Skeletal muscle satellite cell (primary cell): ENCODE results near the gene GOSR1.
"Not testable (repeated sequence)": the region's sequence is repeated elsewhere in the genome, so short reads cannot be mapped to it uniquely, and the experiment has no call there.

Experiments used
- H3K27me3 ChIP-seq: 2 replicates; pipeline ENCODE4 v1.7.0; 2013; ENCODE audit warnings: low read length; ENCODE audit not compliant: control insufficient read depth, insufficient read depth
- H3K36me3 ChIP-seq: 2 replicates; pipeline ENCODE4 v1.7.0; 2013; ENCODE audit warnings: mild to moderate bottlenecking, control low read depth, low read length; ENCODE audit not compliant: insufficient read depth
- H3K4me1 ChIP-seq: 2 replicates; pipeline ENCODE4 v1.7.0; 2013; ENCODE audit warnings: low read length; ENCODE audit not compliant: control insufficient read depth, insufficient read depth
- H3K4me2 ChIP-seq: 2 replicates; pipeline ENCODE4 v1.7.0; 2013; ENCODE audit warnings: mild to moderate bottlenecking, low read length
- H3K4me3 ChIP-seq: 2 replicates; pipeline ENCODE4 v1.7.0; 2013; ENCODE audit warnings: low read length
- H3K9ac ChIP-seq: 2 replicates; pipeline ENCODE4 v1.7.0; 2013; ENCODE audit warnings: mild to moderate bottlenecking, low read depth, low read length, moderate library complexity
- H3K9me3 ChIP-seq: replicated peaks from 2 replicates; pipeline ENCODE4 v1.7.0; 2013; ENCODE audit warnings: mild to moderate bottlenecking, control low read depth, low read length

The GOSR1 gene

GRCh38 chr17:30528701-30529100 is 51.5 kb downstream of the GOSR1 start:
- H3K4me1 ChIP-seq, H3K4me3 ChIP-seq, H3K36me3 ChIP-seq, H3K4me2 ChIP-seq, H3K27me3 ChIP-seq, H3K9me3 ChIP-seq, H3K9ac ChIP-seq: not testable (repeated sequence)

DNA sequence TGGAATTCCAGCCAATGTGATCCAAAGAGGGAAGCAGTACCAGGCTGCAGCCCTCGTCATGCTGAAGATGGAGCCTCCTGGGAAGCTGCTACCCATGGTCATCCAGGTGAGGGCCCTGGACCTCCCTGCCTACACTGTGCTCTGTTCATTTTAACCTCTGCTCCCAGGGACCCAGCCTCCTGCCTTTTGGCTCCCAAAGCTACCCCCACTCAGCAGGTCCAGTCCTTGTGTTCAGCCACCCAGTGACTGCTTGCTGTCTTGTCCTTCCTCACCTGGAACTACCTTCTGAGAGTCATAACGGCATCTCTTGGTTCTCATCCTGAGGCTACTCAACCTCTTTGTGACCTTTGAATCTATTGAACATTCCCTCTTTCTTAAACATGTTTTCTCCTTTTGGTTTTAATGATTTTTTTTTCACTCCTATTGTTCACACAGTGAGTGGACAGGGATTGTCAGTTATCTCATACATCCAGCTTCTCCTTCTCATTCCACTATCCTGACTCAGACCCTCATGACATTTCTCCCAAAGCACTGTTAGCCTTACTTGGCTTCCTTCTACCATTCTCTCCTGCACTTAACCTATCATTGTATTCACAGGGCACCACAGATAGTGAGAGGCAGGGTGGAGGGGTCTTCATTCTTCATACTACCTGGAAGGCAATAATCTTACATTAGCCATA is 53.3 kb downstream of the GOSR1 start:
- Histone ChIP-seq H3K9ac (no peak overlapping the region), H3K9me3 (no peaks in the 10 kb centered on the region), H3K4me1 (no peaks in the 10 kb centered on the region), H3K4me2 (no peak overlapping the region), H3K4me3 (no peak overlapping the region), H3K27me3 (no peaks in the 10 kb centered on the region), H3K36me3 (no peaks in the 10 kb centered on the region)

GRCh38 chr17:30532871-30533270 is 55.7 kb downstream of the GOSR1 start:
- Histone ChIP-seq H3K4me1 (no peaks in the 10 kb centered on the region), H3K9ac (no peak overlapping the region), H3K4me2 (no peak overlapping the region), H3K27me3 (no peaks in the 10 kb centered on the region), H3K4me3 (no peak overlapping the region), H3K36me3 (no peaks in the 10 kb centered on the region), H3K9me3 (no peaks in the 10 kb centered on the region)

DNA sequence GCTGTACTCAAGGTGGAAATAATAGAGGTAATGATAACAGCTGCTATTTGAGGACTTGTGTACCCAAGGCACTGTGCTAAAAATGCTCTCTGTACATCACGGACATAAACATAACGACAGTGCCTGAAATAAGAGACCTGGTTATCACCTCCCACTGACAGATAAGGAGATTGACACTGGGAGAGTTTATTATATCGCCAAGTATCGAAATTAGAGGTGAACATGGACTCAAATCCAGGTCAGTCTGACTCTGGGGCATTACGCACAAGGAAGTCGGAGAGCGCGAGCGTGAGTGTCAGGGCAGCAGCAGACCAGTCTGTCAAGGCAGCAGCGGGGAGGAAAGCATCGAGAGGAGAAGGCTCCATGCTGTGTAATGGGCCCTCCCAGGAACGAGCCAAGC is 57.1 kb downstream of the GOSR1 start:
- no peaks in the 10 kb centered on the region for H3K36me3 ChIP-seq
- no peak overlapping the region for H3K9ac ChIP-seq
- no peaks in the 10 kb centered on the region for H3K9me3 ChIP-seq
- H3K4me3 ChIP-seq = no peak overlapping the region
- H3K27me3 ChIP-seq = no peaks in the 10 kb centered on the region
- H3K4me2 ChIP-seq = no peak overlapping the region
- no peaks in the 10 kb centered on the region for H3K4me1 ChIP-seq

- no peaks in the 10 kb centered on the region for H3K27me3 ChIP-seq
- H3K4me2 ChIP-seq = no peak overlapping the region
- no peaks in the 10 kb centered on the region for H3K36me3 ChIP-seq
- H3K9me3 ChIP-seq = no peaks in the 10 kb centered on the region
- no peak overlapping the region for H3K4me3 ChIP-seq
- no peaks in the 10 kb centered on the region for H3K4me1 ChIP-seq
- no peak overlapping the region for H3K9ac ChIP-seq
Observed at GRCh38 chr17:30534938-30535921, 58.0 kb downstream of the GOSR1 start.

DNA sequence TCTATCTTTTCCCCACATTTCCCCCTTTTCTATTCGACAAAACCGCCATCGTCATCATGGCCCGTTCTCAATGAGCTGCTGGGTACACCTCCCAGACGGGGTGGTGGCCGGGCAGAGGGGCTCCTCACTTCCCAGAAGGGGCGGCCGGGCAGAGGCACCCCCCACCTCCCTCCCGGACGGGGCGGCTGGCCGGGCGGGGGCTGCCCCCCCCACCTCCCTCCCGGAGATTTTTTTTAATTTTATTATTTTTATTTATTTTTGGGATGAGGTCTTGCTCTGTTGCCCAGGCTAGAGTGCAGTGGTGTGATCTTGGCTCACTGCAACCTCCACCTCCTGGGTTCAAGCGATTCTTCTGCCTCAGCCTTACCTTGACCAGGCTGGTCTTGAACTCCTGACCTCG is 59.6 kb downstream of the GOSR1 start:
- not testable (repeated sequence) for H3K4me2 ChIP-seq

DNA sequence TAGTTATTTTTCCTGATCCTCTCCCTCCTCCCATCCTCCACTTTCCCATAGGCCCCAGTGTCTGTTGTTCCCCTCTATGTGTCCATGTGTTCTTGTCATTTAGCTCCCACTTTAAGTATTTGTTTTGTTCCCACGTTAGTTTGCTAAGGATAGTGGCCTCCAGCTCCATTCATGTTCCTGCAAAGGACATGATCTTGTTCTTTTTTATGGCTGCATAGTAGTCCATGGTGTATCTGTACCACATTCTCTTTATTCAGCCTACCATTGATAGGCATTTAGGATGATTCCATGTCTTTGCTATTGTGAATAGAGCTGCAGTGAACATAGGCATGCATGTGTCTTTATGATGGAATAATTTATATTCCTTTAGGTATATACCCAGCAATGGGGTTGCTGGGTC is 60.5 kb downstream of the GOSR1 start:
- not testable (repeated sequence) for H3K4me1 ChIP-seq, H3K4me2 ChIP-seq, H3K27me3 ChIP-seq, H3K36me3 ChIP-seq, H3K9me3 ChIP-seq, H3K9ac ChIP-seq, H3K4me3 ChIP-seq

More for the DNA sequence above, 59.6 kb downstream of the GOSR1 start:
- not testable (repeated sequence) for H3K36me3 ChIP-seq, H3K9ac ChIP-seq, H3K9me3 ChIP-seq, H3K27me3 ChIP-seq, H3K4me1 ChIP-seq, H3K4me3 ChIP-seq

- no peak overlapping the region for H3K4me2 ChIP-seq
- H3K4me3 ChIP-seq = no peak overlapping the region
- no peaks in the 10 kb centered on the region for H3K27me3 ChIP-seq
- H3K9ac ChIP-seq = no peak overlapping the region
- H3K9me3 ChIP-seq = no peaks in the 10 kb centered on the region
- no peaks in the 10 kb centered on the region for H3K36me3 ChIP-seq
- H3K4me1 ChIP-seq = no peaks in the 10 kb centered on the region
Observed at GRCh38 chr17:30541802-30542201, 64.6 kb downstream of the GOSR1 start.

GRCh38 chr17:30543456-30543855 is 66.2 kb downstream of the GOSR1 start:
- H3K4me3 ChIP-seq = no peak overlapping the region
- no peaks in the 10 kb centered on the region for H3K9me3 ChIP-seq
- no peak overlapping the region for H3K4me2 ChIP-seq
- H3K27me3 ChIP-seq = no peaks in the 10 kb centered on the region
- no peaks in the 10 kb centered on the region for H3K4me1 ChIP-seq
- H3K9ac ChIP-seq = no peak overlapping the region
- no peaks in the 10 kb centered on the region for H3K36me3 ChIP-seq

DNA sequence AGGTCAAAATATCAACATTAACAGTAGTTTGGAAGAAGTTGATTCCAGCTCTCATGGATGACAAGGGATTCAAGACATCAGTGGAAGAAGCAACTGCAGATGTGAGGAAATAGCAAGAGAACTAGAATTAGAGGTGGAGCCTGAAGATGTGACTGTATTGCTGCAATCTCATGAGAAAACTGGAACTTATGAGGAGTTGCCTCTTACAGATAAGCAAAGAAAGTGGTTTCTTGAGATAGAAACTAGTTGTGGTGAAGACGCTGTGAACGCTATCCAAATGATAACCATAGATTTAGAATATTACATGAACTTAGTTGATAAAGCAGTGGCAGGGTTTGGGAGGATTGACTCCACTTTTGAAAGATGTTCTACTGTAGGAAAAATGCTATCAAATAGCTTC is 67.8 kb downstream of the GOSR1 start:
- Histone ChIP-seq H3K4me1 (no peaks in the 10 kb centered on the region), H3K27me3 (no peaks in the 10 kb centered on the region)

DNA sequence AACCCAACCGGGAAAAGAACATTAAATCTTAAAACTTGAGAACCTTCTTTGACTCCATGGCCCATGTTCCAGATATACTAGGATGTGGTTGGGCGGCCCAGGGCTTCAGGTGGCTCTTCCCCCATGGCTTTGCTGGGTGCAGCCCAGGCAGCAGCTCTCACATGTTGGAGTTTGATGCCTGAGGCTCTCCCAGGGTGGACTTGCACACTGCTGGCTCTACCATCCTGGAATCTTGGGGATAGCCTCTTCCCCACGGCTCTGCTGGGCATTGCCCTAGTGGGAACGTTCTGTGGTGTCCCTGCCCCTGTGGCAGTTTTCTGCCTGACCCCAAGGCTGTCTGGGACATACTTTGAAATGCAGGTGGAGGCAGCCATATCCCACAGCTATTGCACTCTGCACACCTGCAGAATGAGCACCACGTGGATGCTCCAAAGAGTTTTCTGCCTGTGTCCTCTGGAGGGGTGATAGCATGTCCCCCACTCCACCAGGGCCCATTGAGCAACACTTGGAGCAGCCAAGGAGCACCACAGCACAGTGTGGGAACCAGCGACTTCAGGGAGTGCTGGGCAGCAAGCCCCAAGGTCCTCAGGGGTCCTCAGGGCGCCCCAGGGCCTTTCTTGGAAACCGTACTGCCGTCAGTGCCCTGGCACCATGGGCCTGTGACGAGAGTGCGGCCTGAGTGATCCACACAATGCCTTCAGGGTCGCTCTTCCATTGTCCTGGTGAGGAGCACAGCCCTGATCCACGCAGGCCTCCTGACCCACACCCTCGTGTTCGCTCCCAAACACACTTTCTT is 70.8 kb downstream of the GOSR1 start:
- Histone ChIP-seq H3K9ac (no peak overlapping the region), H3K27me3 (no peaks in the 10 kb centered on the region), H3K4me1 (peaks cover 10% of the 10 kb centered on the region), H3K36me3 (no peaks in the 10 kb centered on the region), H3K4me2 (no peak overlapping the region), H3K4me3 (no peak overlapping the region), H3K9me3 (no peaks in the 10 kb centered on the region)

More for the DNA sequence above, 67.8 kb downstream of the GOSR1 start:
- Histone ChIP-seq H3K9me3 (no peaks in the 10 kb centered on the region), H3K36me3 (no peaks in the 10 kb centered on the region), H3K4me2 (no peak overlapping the region), H3K4me3 (no peak overlapping the region), H3K9ac (no peak overlapping the region)
